Skin of body (tissue), 2 donors: ENCODE measurements around the gene POU6F2. TPM values are rescaled to one million over a fixed set of nuclear protein-coding genes. Genes with fewer than 3 reads are reported as not detected.
"Not testable (repeated sequence)": the region's sequence is repeated elsewhere in the genome, so short reads cannot be mapped to it uniquely, and the experiment has no call there.

Source experiments
- DNase-seq: peaks from one replicate; lab custom pipeline; 2025; lab: John Stamatoyannopoulos, UW
- total RNA-seq: library from RNA; depleted of rRNA; stranded (reverse); fragments of >200 nt; gene quantifications from one replicate; pipeline ENCODE4 v1.2.3, GENCODE V29; 2014

The POU6F2 gene
- total RNA-seq, 1 donor from 2014 or later = 0.20 TPM

DNA sequence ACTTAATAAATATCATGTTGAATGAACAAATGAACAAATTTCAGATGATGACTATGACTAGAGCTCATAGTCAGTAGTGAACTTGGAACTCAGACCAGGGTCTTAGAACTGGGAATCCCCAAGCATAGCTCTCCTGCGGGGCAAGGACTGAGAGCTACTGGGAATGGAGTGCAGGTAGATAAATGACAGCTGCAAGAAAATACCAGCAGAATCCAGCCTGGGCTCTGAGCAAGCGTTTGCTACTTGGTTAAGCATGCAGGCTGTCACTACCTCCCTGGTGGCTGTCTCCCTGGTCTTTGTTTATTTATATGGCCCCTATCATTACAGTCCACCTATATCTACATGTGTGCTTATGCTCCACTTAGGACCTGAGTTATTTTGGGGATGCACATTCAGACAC, 208.4 kb downstream of the POU6F2 start:
- DNase-seq = no peak

DNA sequence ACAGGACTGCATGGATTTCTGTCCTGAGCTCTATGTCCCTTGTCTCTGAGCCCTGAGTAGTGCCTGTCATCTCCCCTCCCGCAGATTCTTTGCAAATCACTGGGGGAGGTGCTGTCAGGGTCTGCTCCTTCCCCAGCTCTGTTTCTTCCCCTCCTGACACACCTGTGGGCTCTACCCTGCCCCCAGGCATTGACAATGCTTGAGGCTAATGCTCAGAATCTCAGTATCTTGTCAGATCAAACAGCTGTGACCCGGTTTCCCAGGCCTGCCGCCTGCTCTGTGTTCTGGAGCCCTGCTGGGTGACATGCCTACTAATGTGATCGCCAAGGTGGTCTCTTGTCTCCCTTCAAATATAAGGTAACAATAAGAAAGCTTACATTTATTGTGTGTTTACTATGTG, 209.0 kb downstream of the POU6F2 start:
- no peak for DNase-seq

DNA sequence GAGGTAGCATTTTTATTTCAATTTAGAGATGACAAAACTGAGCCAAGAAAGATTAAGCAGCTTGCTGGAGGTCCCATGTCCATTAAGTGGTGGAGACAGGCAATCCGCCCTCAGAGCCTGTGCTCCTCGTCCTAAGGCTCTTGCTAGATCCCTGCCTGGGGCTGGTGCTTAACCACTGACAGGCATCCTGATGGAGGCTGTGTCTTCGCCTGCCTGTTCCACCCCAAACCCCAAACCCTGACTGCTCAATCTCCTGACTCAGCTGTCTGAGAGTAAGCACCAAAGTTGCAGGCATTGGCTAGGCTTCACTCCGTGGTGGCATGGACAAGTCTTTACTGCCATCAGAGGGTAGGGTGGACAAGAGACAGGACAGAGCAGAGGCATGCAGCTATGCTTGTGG, 209.4 kb downstream of the POU6F2 start:
- no peak for DNase-seq

DNA sequence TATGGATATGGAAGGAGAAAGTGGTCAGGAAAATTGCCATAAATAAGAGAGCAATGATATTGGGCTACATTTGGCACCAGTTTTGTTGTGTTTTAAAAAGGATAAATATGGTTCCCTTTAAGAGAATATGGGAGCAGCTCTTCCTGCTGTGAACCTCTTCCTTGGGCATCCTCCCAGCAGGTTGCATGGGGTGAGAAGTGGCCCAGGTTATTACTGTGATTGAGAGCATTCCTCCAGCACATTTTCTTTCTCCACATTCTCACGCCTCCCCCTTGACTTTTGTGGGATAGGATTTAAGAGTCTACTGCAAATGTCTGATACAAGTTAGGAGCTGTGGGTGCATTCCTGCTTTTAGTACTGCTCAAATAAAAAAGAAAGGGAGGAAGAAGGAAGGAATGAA, 214.8 kb downstream of the POU6F2 start:
- no peak for DNase-seq

DNA sequence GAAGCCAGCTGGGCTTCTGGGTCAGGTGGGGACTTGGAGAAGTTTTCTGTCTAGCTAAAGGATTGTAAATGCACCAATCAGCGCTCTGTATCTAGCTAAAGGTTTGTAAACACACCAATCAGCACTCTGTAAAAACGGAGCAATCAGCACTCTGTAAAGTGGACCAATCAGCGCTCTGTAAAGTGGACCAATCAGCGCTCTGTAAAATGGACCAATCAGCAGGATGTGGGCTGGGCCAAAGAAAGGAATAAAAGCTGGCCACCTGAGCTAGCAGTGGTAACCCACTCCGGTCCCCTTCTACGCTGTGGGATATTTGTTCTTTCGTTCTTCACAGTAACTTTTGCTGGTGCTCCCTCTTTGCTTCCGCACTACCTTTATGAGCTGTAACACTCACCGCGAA, 216.7 kb downstream of the POU6F2 start:
- not testable (repeated sequence) for DNase-seq

DNA sequence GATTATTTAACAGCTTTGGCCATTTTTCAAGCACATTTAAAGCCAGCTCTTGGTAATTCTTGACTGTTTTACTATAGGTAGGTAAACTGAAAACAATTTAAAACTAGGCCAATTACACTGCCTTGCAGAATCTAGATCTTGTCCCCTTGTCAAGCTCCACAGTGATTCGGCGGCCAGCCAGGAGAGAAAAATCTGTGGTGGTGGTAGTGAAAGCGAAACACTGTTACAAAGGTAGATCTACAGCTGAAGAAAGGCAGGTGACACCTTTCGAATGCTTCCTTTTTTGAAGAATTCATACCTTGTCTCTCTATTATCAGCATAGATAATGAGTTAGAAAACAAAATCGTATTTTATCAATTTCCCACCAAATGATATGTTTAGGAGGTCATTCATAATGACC, 218.3 kb downstream of the POU6F2 start:
- DNase-seq = no peak

DNA sequence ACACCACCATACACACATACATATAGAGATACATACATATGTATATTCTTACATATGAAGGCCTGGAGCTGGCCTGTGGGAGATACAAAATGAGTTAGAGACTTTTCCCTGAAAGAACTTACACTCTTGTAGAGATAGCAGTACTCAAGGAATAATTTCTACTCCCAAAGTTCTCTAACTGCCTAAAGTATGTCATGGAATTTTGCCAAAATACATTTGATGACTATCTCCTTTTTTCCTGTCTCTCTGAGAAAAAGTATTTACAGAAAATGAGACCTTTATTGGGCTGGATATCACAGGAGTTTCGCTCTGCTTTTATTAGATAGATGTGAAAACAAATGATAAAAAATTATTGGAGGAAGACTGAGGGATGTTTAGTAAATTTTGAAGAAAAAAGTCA, 220.1 kb downstream of the POU6F2 start:
- DNase-seq = no peak

DNA sequence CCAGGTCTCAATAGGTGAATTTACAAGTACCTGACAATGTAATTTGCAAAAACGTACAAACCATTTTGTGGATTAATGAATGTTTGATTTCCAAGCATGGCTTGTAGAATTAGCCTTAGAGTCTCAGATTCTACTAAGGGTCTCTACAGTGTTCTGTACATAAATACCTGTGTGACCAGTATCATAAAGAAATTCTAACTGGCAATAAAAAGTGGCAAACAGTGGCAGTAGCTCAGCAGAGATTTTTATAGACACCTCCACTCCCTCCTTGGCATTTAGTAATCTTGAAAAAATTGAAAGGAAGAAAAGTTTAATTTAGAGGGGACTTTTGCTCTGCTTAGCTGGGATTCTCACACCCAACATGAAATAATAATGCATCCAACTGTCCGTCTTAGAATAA, 220.8 kb downstream of the POU6F2 start:
- DNase-seq = no peak

DNA sequence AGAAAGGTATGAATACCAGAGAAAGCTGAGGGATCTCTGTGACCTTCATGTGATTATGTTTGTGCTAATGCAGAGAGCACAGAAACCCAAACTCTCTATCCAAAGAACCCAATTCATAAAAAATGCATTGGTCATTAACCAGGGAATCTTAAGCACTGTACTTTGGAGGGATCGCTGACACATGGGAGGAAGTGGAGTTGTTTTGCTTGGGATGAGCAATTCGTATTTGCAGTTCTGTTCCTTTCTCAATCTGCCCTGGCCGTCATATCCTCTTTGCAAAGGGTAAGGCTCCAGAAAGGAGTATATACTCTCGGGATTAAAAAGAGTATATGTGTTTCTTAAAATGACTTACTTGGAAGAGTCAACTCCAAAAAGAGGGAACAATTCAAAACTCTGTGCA, 221.3 kb downstream of the POU6F2 start:
- DNase-seq = no peak

DNA sequence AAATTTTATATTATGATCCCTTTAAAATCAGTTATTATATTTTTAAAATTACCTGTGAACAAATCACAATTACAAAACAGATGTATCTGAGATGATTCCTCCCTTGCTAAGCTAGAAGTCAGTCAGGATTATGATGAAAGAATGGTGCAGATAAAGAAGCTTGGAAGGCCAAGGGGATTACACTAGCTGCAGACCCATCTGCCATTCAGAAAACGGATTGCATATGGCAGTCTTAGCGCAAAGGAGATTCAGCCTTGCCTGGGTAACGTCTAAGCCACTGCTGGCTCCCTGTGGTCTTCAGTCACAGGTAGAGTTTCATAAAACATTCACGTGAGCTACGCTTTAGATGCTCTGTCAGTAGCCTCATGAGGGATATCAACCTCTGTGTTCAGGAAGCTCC, 222.2 kb downstream of the POU6F2 start:
- DNase-seq = no peak

DNA sequence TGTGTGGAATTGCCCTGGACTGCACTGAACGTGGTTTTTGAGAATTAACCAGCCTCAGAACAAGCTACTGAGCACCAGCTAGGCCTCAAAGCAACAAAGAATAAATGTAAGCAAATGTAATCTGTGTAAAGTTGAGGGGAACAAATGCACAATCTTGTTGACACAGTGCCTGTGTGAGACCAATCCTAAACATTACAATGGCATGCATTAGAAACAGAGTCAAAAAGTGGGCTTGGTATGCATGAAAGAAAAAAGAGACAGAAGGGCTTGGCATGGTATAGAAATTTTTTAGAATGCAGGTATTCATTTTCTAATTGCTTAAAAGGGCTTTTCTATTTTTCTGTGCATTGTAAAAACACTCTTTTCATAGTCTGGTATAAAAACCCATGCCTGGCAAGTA, 224.3 kb downstream of the POU6F2 start:
- DNase-seq = no peak

DNA sequence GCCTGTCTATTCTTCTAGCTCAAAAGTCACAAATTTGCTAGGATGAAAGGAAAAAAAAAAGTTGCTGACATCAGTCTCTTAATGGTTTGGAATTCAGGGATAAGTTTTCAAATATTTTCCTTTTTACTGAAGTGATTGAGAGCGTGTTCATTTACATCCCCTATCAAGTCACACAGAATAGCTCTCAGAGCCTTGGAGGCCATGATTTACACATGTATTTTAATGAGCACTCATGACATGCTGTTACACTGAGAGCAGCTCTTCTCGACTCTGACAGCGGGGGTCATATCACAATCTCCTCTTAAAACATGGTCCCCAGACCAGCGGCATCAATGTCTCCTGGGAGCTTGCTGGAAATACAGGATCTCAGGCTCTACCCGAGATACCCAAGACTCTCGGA, 232.7 kb downstream of the POU6F2 start:
- no peak for DNase-seq

DNA sequence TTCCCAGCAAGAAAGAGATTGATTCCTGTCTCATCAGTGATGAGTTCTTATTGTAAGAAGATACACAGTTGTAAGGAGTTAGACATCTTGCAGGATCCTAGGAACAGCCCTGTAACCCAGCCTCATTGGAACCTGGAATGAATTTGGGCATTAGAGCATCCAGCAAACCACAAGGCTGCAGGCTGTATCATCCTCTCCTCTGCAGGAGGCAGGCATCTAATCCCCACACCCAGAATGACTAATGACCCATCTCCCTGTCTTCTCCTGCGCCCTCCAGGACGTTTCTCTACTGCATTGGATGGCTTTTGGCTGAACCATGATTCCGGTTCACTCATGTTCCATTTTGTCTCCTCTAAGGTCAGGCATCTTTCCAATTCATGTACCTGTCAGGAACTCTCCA, 233.9 kb downstream of the POU6F2 start:
- DNase-seq = no peak

DNA sequence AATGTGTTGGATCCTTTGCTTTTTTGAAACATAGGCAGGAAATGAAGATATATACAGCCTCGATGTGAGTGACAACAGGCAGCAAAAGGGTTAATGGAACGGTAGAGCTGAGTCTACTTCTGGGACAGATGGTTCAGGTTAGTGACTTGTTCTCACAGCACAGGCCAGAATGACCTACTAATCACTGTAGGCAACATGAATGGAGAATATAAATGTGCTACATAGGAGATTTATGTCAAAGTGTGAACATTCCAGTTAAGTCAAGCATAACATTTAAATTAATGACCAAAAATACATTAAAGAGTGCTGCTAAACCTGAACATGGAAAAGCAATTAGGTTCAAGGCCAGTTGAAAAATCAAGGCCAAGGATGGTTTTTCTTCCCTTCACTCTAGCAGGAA, 235.2 kb downstream of the POU6F2 start:
- no peak for DNase-seq

DNA sequence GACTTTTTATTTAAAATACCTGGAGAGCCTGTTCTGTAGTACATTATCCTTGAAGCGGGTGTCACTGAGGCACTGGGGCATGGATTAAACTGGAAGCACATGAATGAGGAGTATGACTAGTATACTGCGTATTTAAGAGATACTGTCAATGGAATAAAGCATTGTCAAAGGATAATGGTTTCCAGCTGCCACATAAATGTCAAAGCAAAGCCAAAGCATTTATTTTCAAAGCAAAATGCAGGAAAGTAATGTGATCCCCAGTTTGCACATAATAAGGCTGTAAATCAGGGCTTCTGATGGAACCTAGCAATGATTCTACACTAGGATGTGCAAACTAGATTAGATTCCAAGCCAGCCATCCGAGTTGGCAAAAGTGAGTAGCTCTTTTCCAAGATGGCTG, 240.1 kb downstream of the POU6F2 start:
- DNase-seq = no peak

DNA sequence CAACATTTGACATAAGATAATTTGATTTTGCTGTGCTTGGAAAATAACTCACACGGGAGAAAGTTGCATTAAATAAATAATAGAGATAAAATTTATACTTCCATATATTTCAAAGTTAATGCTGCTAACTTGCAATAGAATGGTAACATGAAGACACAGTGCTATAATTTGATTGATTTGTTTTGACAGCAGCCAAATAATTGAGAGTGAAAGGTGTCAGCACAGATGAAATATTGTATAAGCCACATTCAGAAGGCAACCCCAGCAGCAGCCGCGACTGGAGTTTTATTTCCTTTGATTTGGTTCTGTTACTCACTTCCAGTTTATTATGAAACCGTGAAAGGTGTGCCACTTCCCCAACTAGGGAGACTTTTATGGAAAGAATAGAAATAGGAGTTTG, 242.2 kb downstream of the POU6F2 start:
- DNase-seq = no peak

DNA sequence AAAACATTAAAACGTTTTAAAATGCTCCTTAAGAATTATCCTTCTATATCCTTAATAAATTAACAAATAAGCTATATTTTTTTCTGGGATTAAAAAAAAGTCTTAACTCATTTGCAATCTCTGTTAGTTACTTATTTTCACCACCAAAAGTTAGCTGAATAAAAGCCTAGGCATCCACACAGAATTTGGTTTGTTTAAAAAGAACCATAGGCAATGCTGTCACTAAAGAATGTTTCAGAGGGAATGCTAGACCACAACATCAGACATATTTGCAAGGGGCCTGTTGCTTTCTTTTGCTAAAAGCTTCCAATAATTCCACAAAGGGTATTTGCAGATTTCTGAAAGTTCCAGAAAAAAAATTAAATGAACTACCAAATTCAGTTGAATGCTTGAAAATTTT, 244.2 kb downstream of the POU6F2 start:
- DNase-seq = no peak

DNA sequence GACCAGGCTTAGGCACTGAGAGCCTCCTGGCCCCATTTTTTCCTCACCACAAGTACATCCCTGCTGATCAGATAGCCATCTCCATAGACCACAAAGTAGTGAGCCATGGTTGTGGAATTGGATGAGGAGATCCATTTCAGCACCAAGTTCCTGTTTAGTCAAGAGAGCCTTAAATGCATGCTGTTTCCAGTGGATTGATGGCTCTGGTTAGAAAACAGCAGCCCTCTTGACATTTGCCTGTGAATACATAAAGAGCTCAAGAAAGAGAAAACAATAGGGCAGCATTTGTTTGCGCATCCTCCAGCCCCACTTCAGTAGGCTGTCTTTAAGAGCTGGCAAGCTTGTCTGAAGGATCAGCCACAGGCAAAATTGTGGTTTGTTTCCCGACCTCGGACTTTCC, 251.2 kb downstream of the POU6F2 start:
- DNase-seq = no peak

DNA sequence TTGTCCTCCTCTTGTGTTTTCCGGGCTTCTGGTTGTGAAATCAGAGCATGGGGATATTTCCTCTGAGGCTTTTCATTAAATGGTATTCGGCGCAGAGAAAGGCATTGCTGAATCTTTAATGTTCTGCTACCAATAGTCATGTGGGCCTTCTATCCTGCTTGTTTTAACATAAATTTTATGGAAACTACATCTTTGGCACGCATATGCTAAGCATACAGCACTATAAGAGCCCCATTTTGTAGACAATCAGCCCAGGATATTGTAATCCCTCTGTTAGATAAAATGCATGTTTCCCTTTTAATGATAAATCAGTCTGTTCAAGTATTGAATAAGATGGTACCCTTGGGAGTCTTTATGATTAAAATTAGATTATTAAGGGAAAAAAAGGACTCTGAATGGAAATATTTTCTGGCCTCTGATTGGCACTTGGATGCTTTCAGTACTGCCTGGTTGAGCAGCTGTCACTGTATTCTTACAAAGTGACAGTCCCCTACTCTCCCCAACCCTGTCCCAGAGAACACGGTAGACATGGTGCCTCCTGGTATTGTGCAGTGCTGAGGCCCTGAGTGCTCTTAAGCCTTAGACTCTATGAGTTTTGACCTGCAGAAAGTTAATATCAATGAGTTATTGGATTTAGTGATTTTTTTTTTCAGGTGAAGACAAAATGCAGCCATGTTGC, 256.3 kb downstream of the POU6F2 start:
- DNase-seq = no peak

DNA sequence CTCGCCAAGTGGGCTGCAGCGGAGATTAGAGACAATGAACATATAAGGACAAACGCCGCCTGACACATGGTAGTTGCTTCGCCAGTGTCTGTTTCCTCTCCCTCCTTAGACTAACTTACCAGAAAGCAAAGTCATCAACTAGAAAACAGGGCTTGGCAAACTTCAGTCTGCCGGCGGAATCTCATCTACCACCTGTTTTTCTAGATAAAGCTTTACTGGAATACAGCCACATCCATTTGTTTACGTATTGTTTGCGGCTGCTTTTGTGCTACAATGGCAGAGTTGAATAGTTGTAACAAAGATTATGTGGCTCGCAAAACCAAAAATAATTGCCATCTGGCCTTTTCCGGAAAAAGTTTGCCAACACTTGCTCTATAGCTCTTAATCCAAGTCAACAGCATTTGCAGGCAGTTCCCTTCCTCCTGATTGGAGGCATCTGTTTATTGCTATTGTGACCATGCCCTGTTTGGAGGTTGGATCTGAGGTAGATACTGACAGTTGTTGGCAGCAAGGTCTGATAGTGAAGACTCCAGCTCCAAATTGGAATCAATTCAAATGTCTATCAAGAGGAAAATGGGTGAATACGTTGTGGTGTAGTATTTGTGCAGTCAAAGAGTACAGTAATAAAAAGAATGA, 260.6 kb downstream of the POU6F2 start:
- no peak for DNase-seq

DNA sequence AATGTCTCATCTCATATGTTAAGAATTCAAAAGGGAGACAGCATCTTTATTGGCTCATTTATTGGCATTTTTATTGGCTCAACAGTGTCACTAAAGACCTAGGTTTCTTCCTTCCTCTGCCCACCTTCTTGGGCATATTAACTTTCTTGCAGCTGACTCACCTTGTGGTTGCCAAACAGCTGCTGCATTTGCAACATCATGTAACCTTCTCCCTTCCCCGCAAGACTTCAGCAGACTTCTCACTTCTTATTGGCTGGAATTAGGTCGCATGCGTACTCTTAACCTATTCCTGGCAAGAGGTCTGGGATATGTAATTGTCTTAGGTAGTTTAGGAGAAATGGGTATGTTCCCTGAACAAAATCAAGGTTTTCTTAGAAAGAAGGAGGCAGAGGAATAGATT, 263.2 kb downstream of the POU6F2 start:
- no peak for DNase-seq

DNA sequence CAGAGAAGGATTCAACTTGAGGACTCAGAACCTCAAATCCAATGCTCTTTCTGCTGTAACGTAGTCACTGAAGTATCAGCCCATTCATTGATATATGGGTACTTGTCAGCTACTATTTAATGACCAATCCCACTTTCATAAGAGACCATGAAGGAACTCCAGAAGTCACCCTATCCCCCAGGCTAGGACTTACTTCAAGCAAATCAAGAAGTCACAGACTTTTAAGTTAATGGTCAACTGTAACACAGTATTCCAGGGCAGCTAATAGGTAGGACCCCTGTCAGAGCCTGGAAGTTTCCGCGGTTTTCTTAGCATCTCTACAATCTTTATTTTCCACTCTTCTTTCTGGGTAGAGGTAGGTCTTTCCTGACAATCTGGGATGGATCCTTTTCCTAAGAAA, 269.9 kb downstream of the POU6F2 start:
- DNase-seq = no peak

DNA sequence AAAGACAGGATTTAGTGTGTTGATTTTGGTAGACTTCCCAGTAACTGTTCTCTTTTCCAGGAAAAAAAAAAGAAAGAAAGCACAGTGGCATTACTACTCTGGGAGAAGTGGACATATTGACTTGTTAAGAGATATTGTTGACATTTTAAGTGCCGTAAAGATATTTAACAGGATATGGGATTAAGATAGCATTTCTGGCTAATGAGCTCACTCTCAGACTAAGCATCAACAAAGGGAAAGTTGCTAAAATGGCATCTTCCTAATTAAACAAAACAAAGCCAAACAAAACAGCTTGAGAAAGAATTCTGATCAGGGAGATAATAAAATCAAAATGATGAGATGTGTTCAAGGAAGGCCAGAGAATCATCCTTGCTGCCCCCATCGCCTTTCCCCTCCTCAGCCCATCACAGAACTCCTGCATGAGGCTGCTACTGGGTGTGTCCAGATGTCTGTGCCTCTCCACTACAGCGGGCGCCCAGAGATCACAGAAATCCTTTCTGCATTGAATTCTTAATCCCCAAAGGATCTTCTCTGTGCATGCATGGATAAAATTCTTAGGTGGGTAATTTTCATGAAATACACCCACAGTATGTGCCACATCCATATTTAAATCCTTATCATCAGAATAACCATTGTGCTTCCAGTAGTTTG, 270.5 kb downstream of the POU6F2 start:
- DNase-seq = no peak
